Activated T-cell treated with anti-CD3 and anti-CD28 coated beads for 4 hours (primary cell): ENCODE measurements around the gene CCPG1.
A peak's percentile ranks its signal among the peaks of the same experiment; 100 is the strongest.

Experiments used
- DNase-seq: peaks from one replicate; pipeline ENCODE4 v3.0.0-alpha.2; 2020

Gene CCPG1

GRCh38 chr15:55318588-55319494, 89.3 kb downstream of the CCPG1 start, which contains the start of the genes PIGB and PIGBOS1:
TSS of gene PIGB (plus strand) at chr15:55319222. CDS start at chr15:55319251, 29 bp downstream.
TSS of gene PIGBOS1 (minus strand) at chr15:55319123. CDS start at chr15:55317792, 1,331 bp downstream.
- DNase-seq = peak; percentile 59
